Superior temporal gyrus (tissue), 1 donor: Measurements from ENCODE around the gene MFAP3L.
"Not testable (repeated sequence)": the region's sequence is repeated elsewhere in the genome, so short reads cannot be mapped to it uniquely, and the experiment has no call there.

Experiments used
- DNase-seq: peaks from one replicate; pipeline ENCODE4 v3.0.0-alpha.2; 2016; ENCODE audit errors: extremely low spot score

MFAP3L gene

GRCh38 chr4:170026253-170027021, at the start of gene MFAP3L:
TSS of gene MFAP3L (minus strand) at chr4:170026395. CDS start at chr4:170005877, 20,518 bp downstream.
- peak; percentile 85 for DNase-seq

GRCh38 chr4:170071196-170071595, 45.0 kb upstream of the MFAP3L start:
- DNase-seq = no peak

GRCh38 chr4:170068438-170069128, 42.4 kb upstream of the MFAP3L start:
- no peak for DNase-seq

GRCh38 chr4:170059421-170059820, 33.2 kb upstream of the MFAP3L start:
- no peak for DNase-seq

- DNase-seq = no peak
Observed at GRCh38 chr4:170058826-170059225, 32.6 kb upstream of the MFAP3L start.

GRCh38 chr4:170057866-170058265, 31.7 kb upstream of the MFAP3L start:
- no peak for DNase-seq

GRCh38 chr4:170052919-170053318, 26.7 kb upstream of the MFAP3L start:
- DNase-seq = no peak

- DNase-seq = no peak
Observed at GRCh38 chr4:170051402-170051801, 25.2 kb upstream of the MFAP3L start.

- DNase-seq = no peak
Observed at GRCh38 chr4:170049766-170050165, 23.6 kb upstream of the MFAP3L start.

GRCh38 chr4:170047771-170048354, 21.7 kb upstream of the MFAP3L start:
- peak; percentile 94 for DNase-seq

GRCh38 chr4:170046156-170046555, 20.0 kb upstream of the MFAP3L start:
- not testable (repeated sequence) for DNase-seq

- no peak for DNase-seq
Observed at GRCh38 chr4:170040031-170040680, 14.0 kb upstream of the MFAP3L start.

GRCh38 chr4:170038769-170039168, 12.6 kb upstream of the MFAP3L start:
- DNase-seq = peak; percentile 5

GRCh38 chr4:170038232-170038631, 12.0 kb upstream of the MFAP3L start:
- DNase-seq = peak; percentile 6

- no peak for DNase-seq
Observed at GRCh38 chr4:170037481-170037880, 11.3 kb upstream of the MFAP3L start.

GRCh38 chr4:170035845-170036244, 9.7 kb upstream of the MFAP3L start:
- DNase-seq = no peak

- no peak for DNase-seq
Observed at GRCh38 chr4:170035231-170035630, 9.0 kb upstream of the MFAP3L start.

GRCh38 chr4:170033999-170034398, 7.8 kb upstream of the MFAP3L start:
- DNase-seq = peak; percentile 7

GRCh38 chr4:170030121-170030520, 3.9 kb upstream of the MFAP3L start:
- no peak for DNase-seq

- peak; percentile 95 for DNase-seq
Observed at GRCh38 chr4:170027181-170027829, 1.1 kb upstream of the MFAP3L start.

GRCh38 chr4:170025523-170026252, 507 bp downstream of the MFAP3L start:
- no peak for DNase-seq
